Mucosa of stomach (tissue), 1 donor: Measurements from ENCODE around the gene UBE2I.

Source experiments
- H3K27me3 ChIP-seq: one replicate; pipeline ENCODE4 v1.7.0; 2013; ENCODE audit warnings: mild to moderate bottlenecking, low read length; ENCODE audit not compliant: control insufficient read depth, insufficient read depth
- H3K36me3 ChIP-seq: one replicate; pipeline ENCODE4 v1.7.0; 2013; ENCODE audit warnings: low read length; ENCODE audit not compliant: control insufficient read depth, insufficient read depth
- H3K4me1 ChIP-seq: one replicate; pipeline ENCODE4 v1.7.0; 2013; ENCODE audit warnings: mild to moderate bottlenecking, low read length; ENCODE audit not compliant: control insufficient read depth, insufficient read depth
- H3K4me3 ChIP-seq: one replicate; pipeline ENCODE4 v1.7.0; 2013; ENCODE audit warnings: low read length
- H3K9ac ChIP-seq: one replicate; pipeline ENCODE4 v1.7.0; 2013; ENCODE audit warnings: mild to moderate bottlenecking, low read length, moderate library complexity
- H3K9me3 ChIP-seq: one replicate; pipeline ENCODE4 v1.7.0; 2013; ENCODE audit warnings: mild to moderate bottlenecking, low read length, moderate library complexity; ENCODE audit not compliant: control insufficient read depth
- donor health status: Pancreatic carcinoma.

The UBE2I gene

GRCh38 chr16:1299868-1300203 lies 9.6 kb upstream of the UBE2I start:
- no peaks in the 10 kb centered on the region for H3K9me3 ChIP-seq
- H3K36me3 ChIP-seq = no peaks in the 10 kb centered on the region
- H3K9ac ChIP-seq = no peak overlapping the region
- no peak overlapping the region for H3K4me3 ChIP-seq
- peaks cover 28% of the 10 kb centered on the region for H3K27me3 ChIP-seq
- peaks cover 35% of the 10 kb centered on the region for H3K4me1 ChIP-seq

GRCh38 chr16:1300664-1301476 lies 8.6 kb upstream of the UBE2I start:
- peak overlapping the region; percentile 47 for H3K9ac ChIP-seq
- H3K9me3 ChIP-seq = no peaks in the 10 kb centered on the region
- no peaks in the 10 kb centered on the region for H3K36me3 ChIP-seq
- H3K4me3 ChIP-seq = no peak overlapping the region
- H3K4me1 ChIP-seq = peaks cover 35% of the 10 kb centered on the region
- peaks cover 28% of the 10 kb centered on the region for H3K27me3 ChIP-seq

DNA sequence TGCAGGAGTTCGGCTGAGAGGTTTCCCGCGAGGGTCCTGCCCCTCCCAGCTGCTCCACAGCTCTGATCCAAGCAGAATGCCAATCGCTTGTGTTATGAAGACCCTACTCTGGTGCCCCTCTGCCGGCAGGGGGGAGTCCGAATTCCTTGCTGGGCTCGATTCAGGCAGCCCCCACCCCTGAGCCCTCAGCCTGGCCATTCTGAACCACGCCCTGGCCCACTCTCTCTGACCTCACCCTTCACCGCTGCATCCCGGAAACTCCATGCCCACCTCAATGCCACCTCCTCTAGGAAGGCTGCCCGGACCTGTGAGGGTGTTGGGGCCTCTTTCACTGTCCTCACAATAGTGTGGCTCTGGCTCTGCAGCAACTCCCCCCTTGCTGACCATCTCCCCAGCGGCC lies 7.9 kb upstream of the UBE2I start:
- peaks cover 35% of the 10 kb centered on the region for H3K4me1 ChIP-seq
- peaks cover 28% of the 10 kb centered on the region for H3K27me3 ChIP-seq
- H3K9ac ChIP-seq = peak overlapping the region; percentile 47
- H3K9me3 ChIP-seq = no peaks in the 10 kb centered on the region
- no peak overlapping the region for H3K4me3 ChIP-seq
- no peaks in the 10 kb centered on the region for H3K36me3 ChIP-seq

DNA sequence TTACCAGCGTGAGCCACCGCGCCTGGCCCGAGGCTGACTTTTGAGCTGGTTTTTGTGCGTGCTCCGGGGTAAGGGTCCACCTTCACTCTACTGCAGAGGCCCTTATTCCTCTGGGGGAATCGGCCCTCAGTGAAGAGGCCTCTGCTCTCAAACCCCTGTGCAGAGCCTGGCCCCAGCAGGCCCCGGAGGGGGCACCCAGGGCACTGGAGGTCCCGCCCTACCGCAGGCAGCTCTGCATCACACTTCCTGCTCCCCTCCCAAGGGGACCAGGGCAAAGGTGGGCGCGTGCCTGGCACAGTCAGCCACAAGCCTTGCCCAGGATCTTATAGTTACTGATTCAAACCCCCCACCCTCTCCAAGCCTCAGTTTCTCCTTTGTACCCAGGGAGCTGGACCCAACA lies 3.6 kb upstream of the UBE2I start:
- Histone ChIP-seq H3K4me1 (peaks cover 13% of the 10 kb centered on the region), H3K4me3 (no peak overlapping the region), H3K9me3 (no peaks in the 10 kb centered on the region), H3K9ac (no peak overlapping the region), H3K27me3 (peaks cover 6% of the 10 kb centered on the region), H3K36me3 (no peaks in the 10 kb centered on the region)

- H3K27me3 ChIP-seq = peaks cover 5% of the 10 kb centered on the region
Measured at GRCh38 chr16:1306334-1306733, 3.1 kb upstream of the UBE2I start.

GRCh38 chr16:1308036-1308976 lies 1.1 kb upstream of the UBE2I start:
- H3K27me3 ChIP-seq = no peaks in the 10 kb centered on the region
- peaks cover 29% of the 10 kb centered on the region for H3K4me1 ChIP-seq
- H3K4me3 ChIP-seq = no peak overlapping the region
- no peaks in the 10 kb centered on the region for H3K9me3 ChIP-seq
- peak overlapping the region; percentile 97 for H3K9ac ChIP-seq
- H3K36me3 ChIP-seq = no peaks in the 10 kb centered on the region

More at GRCh38 chr16:1306334-1306733, 3.1 kb upstream of the UBE2I start:
- Histone ChIP-seq H3K4me1 (peaks cover 15% of the 10 kb centered on the region), H3K9me3 (no peaks in the 10 kb centered on the region), H3K36me3 (no peaks in the 10 kb centered on the region), H3K9ac (no peak overlapping the region), H3K4me3 (no peak overlapping the region)

DNA sequence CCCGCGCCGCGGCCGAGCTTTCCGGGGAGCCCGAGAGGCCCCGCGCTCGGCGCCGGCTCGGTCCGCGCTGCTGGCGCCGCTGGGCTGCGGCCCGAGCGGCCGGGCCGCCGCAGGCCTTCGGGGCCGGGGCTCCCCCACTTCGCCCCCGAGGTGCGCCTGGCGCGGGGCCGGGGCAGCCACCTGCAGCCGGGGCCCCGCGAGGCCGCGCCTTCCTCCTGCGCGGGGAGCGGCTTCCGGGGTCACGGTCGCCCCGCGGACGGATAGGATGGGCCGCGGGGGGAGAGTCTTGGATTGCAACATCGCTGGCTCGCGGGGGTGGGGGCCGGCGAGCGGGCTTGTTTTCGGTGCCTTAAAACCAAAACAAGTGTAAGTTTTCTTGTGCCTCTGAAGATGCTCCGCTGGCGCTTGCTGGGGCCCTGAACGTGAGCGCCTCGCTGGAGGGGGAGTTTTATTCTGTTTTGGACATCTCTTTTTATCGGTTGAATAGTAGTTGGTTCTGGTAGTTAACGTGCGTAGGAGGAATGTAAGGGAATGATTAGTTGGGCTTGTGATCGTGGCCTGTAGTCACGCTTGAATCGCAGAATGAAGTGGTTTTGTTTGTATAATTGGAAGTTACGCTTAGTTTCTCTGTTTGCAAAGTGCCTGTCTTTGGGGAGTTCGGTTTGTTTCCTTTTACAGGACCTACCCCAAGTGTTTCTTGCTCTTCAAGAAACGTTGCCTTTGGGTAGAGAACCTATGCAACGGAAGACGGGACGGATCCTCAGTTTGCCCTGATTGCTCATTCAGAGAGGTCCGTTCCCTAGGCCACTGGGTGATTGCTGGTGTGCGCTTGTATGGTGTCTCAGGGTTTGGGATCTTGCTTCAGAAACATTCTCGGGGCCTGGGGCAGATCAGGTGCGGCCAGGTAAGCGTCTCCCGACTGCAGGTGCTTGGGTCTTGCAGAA lies 724 bp downstream of the UBE2I start:
- no peaks in the 10 kb centered on the region for H3K27me3 ChIP-seq
- H3K36me3 ChIP-seq = no peaks in the 10 kb centered on the region
- peak overlapping the region; percentile 44 for H3K4me3 ChIP-seq
- peaks cover 21% of the 10 kb centered on the region for H3K4me1 ChIP-seq
- H3K9me3 ChIP-seq = no peaks in the 10 kb centered on the region
- peak overlapping the region; percentile 82 for H3K9ac ChIP-seq

GRCh38 chr16:1310832-1311200 lies 1.4 kb downstream of the UBE2I start:
- H3K9me3 ChIP-seq = no peaks in the 10 kb centered on the region
- peak overlapping the region; percentile 44 for H3K4me3 ChIP-seq
- H3K36me3 ChIP-seq = no peaks in the 10 kb centered on the region
- peak overlapping the region; percentile 82 for H3K9ac ChIP-seq
- no peaks in the 10 kb centered on the region for H3K27me3 ChIP-seq
- H3K4me1 ChIP-seq = peaks cover 21% of the 10 kb centered on the region

DNA sequence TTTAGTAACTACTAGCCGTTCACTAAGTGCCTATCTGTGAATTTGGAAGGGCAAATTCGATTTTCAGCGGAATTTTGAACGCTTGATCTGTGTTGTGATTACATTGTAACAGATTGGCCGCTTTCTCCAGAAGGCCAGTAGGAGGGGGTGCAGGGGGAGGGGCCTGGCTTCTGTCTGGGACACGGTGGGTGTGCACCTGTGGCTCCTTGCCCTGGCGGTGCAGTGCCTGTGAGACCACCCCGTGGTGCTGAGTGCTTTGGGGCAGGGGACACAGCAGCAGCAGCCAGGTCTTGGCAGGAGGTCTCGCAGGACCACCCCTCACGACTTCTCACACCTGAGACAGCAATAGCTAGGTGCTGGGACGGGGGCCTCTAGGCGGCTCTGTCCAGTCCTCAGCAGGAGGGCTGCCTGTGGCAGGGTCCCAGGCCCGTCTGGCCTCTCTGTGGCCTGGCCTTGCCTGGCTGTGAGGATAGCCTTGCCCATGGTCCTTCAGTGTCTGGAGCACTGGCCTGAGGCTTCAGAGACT lies 1.8 kb downstream of the UBE2I start:
- Histone ChIP-seq H3K4me3 (peak overlapping the region; percentile 44), H3K9ac (peak overlapping the region; percentile 82), H3K4me1 (peaks cover 21% of the 10 kb centered on the region), H3K36me3 (no peaks in the 10 kb centered on the region), H3K27me3 (no peaks in the 10 kb centered on the region), H3K9me3 (no peaks in the 10 kb centered on the region)

GRCh38 chr16:1311738-1312466 lies 2.5 kb downstream of the UBE2I start:
- H3K4me1 ChIP-seq = peaks cover 21% of the 10 kb centered on the region
- no peaks in the 10 kb centered on the region for H3K36me3 ChIP-seq
- peak overlapping the region; percentile 82 for H3K9ac ChIP-seq
- H3K27me3 ChIP-seq = no peaks in the 10 kb centered on the region
- H3K4me3 ChIP-seq = peak overlapping the region; percentile 44
- H3K9me3 ChIP-seq = no peaks in the 10 kb centered on the region

GRCh38 chr16:1312467-1312816 lies 3.0 kb downstream of the UBE2I start:
- Histone ChIP-seq H3K9ac (peak overlapping the region; percentile 82), H3K27me3 (no peaks in the 10 kb centered on the region), H3K4me1 (peaks cover 21% of the 10 kb centered on the region), H3K36me3 (peaks cover 3% of the 10 kb centered on the region), H3K4me3 (no peak overlapping the region), H3K9me3 (no peaks in the 10 kb centered on the region)
